ENCODE results near the gene EIF2B5.
A peak's percentile ranks its signal among the peaks of the same experiment; 100 is the strongest.

Gene EIF2B5

DNA sequence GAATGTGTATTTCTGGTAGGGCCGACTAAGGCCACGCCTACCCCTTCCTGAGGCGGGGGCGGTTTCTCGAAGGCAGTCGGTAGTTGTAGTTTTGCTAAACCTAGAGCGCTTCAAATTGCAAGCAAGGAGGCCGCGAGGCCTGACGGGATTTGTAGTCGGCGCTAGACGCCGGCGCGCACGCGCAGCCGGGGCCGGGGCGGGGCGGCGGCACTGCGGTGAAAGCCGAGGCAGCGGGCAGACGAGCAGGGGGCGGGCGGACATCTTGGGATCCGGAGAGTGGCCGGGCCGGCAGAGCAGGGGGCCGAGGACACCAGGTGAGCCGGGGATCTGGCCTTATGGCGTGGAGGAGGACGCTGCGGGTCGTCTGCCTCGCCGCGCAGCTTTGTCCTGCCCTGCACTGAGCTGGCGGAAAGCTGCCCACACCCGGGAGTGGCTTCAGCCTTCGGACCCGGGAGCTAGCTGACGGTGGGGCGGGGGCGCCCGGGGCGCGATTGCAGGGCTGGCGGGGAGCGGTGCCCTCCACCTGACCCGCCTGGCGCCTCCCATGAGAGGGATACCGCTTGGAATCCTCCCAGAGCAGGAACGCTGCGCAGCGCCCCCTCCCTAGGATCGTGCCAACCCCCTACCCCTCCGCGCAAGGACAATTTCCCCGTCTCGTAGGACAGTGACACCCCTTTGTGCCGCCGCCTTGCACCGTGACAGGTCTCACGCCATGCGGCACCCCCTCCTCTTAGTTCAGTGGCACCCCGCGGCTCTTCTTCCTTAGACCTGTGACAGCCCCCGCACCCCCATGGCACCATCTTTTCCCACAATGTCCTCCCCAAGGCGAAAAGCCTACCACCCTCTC lies 39.7 kb downstream of the EIF2B5 start, which contains the start of gene AP2M1:
TSS of gene AP2M1 (plus strand) at position 210 of the 847 bp plus-strand sequence. CDS start 2,139 bp downstream, outside the sequence.
- DNase-seq (ENCODE audit: low spot score) = peak; percentile 99

DNA sequence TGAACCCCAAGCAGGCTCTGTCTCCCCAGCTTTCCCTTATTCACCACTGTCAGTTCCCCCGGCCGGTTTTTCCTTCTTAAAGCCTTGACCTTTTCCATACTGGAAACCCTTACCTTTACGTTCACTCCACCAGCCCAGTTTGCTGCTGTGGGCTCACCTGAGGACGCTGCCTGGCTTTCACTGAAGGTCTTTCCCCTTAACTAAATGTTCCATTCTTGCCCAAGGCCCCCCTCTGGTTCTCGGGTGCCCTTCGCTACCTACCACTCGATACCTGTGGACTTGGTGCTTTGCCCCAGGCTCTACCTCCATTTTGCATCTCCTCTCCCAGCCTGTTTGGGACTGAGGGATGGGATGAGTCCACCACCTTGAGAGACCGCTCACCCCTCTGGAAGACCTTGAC lies 40.3 kb downstream of the EIF2B5 start:
- DNase-seq (ENCODE audit: low spot score) = no peak

DNA sequence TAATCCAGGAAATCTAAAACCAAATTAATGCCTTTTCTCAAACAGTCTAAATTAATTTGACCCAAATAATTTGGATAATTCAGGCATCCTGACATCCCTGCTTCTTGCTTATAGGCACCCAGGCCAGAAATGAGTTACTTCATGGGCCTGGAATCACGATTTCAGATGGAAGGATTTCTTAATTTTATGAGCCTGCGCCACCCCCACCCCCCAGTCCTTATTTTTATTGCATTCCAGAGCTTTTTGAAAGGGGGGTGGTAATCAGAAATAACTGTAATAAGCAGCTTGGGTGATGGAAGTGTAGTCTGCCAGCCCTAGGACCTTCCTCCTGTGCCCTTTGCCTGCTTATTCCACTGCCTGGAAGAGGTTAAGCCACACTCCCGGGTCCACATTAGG lies 40.8 kb downstream of the EIF2B5 start:
- no peak for DNase-seq (ENCODE audit: low spot score)

DNA sequence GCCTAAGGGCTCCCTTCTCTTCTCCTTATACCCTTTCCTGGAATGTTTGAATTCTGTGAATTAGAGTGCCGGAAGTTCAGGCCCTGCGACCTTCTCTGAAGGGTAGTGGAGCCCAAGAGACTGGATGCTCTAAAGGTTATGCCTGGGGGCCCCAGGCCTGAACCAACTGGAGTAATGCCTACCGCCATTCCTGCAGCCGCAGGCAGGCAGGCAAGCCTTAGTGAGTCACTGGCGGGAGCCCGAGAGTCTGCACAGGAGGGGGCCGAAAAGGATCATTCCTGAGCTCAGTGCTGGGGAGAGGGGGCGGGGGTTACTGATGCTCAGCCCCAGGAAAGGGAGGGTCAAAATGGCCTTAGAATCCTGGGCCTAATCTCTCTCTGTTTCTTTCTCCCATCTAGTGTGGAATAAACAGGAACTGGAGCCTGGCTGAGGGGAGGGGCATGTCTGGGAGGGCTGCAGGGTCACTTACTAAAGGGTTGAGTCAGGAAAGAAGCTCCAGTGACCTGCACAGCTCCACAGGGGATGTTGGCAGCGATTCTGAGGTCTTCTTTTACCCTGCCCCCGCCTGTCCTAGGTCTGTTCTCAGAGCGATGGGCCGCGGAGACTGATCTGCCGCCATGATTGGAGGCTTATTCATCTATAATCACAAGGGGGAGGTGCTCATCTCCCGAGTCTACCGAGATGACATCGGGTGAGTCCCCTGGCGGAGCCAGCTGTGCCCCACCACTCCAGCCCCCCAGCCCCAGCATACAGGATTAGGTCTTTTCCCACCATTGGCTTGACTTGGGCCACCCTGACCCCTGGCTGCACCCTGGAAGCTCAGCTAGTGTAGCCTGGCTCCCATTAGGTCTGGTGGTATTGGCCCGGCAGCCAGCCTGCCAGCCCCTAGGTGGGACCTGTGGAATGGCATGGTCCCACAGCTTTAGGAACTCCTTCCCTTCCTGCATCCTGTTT lies 41.5 kb downstream of the EIF2B5 start:
- no peak for DNase-seq (ENCODE audit: low spot score)

DNA sequence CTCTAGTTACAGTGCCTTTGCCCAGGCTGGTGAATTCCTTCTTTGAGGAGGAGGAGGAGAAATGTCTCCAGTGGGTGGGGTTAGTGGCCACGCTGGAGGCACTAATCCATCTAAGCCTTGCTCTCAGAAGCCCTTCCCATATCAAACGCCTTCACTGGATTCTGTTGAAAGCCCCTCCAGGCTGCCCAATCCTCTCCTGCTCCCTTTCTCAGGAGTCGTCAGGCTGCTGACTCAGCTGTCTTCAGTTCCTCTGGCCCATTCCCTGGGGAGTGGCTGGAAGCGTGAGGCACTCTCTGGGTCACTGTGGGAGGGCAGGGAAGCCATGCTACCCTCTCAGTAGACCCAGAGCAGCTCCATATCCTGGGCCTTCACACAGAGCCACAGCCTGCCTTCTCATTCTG lies 42.2 kb downstream of the EIF2B5 start:
- no peak for DNase-seq (ENCODE audit: low spot score)

DNA sequence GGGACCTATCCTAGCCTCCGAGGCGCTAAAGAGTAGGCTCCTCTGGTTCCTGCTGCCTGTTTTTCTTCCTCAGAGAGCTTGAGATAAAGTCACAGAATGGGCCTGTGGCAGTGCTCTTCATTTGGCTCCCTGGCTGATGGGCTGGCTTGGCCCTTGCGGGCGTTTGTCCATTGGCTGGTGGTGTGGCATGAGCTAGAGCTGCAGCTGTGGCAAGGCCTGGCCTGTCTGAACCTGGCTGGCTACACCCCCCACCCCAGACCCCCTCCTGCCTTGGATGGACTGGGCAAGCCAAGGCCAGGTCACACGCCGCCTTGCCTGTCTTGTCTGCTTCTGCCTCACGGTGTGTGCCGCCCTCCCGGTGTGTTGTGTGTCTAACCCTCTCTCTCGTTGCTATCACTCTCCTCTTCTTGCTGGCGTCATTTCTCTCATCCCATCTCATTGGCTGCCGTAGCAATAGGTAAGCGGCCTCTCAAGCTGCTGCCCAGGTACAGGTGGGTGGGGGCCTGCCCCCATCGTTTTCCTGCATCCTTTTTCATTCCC lies 42.7 kb downstream of the EIF2B5 start:
- DNase-seq (ENCODE audit: low spot score) = no peak

DNA sequence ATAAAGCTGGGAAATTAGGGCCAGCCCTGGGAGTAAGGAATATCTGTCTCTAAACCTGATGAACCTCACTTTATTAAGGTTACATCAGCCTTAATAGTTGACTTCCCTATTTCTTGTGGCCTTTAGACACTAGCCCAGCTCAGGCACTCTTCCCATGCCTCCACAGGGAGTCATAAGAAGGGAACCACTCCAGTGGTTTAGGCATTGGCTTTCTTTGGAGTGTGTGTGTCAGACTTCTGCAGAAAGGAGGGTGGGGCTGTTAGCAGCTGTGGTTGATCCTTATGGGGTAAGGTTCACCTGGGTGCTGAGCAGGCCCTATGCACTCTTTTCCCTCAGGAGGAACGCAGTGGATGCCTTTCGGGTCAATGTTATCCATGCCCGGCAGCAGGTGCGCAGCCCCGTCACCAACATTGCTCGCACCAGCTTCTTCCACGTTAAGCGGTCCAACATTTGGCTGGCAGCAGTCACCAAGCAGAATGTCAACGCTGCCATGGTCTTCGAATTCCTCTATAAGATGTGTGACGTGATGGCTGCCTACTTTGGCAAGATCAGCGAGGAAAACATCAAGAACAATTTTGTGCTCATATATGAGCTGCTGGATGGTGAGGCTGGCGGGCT lies 43.5 kb downstream of the EIF2B5 start:
- DNase-seq (ENCODE audit: low spot score) = no peak

DNA sequence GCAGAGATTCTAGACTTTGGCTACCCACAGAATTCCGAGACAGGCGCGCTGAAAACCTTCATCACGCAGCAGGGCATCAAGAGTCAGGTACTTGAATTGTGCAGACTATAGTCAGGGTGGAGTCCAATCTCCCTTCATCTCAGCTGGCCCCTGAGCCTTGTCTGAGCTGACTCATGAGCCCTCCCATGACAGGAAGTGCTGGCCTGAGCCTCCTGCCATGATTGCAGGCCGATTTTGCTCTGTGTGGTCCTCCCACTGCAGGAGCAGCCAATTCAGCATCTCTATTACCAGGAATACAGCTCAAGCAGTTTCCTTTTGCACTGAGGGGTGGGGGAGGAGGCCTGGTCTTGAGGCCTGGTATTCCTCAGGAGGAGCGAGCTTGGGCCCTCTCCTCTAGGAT lies 45.0 kb downstream of the EIF2B5 start:
- no peak for DNase-seq (ENCODE audit: low spot score)

DNA sequence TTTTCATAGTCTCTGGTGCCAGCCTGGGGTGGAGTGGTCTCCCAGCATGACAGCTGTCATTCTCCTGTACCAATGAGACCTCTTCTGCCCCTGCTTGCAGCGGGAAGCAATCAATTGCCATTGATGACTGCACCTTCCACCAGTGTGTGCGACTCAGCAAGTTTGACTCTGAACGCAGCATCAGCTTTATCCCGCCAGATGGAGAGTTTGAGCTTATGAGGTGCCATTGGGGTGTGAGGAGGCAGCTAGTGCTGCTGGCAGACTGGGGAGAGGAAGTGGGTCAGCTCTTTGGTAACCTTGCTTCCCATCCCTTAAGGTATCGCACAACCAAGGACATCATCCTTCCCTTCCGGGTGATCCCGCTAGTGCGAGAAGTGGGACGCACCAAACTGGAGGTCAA lies 46.4 kb downstream of the EIF2B5 start:
- DNase-seq (ENCODE audit: low spot score) = no peak

DNA sequence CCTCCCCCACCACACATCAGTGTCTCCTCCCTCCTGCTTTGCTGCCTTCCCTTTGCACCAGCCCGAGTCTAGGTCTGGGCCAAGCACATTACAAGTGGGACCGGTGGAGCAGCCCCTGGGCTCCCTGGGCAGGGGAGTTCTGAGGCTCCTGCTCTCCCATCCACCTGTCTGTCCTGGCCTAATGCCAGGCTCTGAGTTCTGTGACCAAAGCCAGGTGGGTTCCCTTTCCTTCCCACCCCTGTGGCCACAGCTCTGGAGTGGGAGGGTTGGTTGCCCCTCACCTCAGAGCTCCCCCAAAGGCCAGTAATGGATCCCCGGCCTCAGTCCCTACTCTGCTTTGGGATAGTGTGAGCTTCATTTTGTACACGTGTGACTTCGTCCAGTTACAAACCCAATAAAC lies 48.5 kb downstream of the EIF2B5 start:
- no peak for DNase-seq (ENCODE audit: low spot score)

DNA sequence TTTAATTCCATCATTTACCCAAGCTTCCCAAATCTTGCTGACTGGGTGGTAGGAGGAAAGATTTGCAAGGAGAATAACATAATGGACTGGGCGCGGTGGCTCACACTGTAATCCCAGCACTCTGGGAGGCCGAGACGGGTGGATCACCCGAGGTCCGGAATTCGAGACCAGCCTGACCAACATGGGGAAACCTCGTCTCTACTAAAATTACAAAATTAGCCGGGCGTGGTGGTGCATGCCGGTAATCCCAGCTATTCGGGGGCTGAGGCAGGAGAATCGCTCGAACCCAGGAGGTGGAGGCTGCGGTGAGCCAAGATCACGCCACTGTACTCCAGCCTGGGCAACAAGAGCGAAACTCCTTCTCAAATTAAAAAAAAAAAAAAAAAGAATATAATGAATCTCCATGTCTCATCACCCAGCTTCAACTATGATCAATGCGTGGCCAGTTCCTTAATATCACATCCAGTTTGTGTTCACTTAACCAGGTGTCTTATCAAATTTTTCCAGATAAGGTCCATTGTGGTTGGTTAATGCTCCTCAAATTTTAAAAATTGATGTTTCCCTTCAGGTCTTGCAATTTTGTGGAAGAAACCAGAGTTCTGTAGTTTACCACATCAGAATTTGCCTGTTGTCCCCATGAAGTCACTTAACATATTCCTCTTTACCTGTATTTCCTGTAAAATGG lies 49.5 kb downstream of the EIF2B5 start:
- DNase-seq (ENCODE audit: low spot score) = no peak

DNA sequence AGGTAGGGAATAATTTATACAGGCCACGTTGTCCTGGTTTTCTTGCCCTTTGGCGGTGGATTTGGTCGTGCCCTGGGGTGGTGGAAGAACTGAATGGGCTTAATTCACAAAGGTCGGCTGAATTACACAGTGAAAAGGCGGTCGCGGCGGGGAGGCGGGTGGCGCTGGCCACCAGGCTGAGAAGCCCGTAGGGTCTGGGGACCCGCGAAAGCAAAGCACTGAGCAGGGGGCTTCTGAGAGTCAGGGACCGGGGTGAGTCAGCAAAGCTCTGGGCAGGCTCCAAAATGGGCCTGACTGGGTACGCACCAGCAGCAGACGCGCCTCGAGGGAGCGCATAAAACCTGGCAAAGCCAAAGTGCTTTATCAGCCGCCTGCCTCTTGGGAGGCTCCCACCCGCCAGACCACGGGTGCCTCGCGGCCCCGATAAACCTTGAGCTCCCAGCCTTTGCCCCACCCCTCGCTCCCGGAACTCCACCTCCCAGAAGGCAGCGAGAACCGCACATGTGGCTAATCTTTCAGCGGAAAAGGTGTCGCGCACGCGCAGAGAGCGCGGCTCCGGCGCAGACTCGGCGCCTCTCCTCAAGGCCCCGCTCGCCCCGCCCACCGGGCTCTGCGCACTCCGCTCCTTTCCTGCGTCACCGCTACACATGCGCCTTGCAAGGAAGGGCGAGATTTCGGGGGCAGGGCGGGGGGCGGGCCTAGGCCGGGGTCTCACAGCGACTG lies 50.5 kb downstream of the EIF2B5 start:
- DNase-seq (ENCODE audit: low spot score) = peak; percentile 99

DNA sequence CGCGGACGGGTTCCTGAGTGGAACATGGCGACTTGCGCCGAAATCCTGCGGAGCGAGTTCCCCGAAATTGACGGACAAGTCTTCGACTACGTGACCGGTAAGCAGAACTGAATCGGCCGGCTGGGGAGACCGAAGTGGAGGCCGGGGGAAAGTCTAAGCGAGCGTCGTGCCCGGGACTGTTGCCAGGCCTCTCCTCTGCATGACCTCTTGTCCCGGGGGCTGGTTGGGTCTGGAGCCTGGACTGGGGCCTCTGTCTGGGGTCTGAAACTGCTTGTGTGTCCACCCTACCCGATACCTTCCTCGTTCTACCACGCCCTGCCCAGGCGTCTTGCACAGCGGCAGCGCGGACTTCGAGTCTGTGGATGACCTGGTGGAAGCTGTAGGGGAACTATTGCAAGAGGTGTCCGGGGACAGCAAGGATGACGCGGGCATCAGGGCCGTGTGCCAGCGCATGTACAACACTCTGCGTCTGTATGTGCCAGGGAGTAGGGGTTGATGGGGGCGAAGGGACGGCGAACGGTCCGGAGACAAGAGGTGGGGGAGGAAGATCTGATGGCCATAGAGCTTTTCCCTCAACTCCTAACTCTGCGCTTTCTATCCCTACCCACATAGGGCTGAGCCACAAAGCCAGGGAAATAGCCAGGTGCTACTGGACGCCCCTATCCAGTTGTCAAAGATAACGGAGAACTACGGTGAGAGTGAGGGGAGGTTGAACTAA lies 51.2 kb downstream of the EIF2B5 start, which contains the start of gene ABCF3:
TSS of gene ABCF3 (plus strand) at position 16 of the 718 bp plus-strand sequence. CDS start at position 25, 9 bp downstream.
- no peak for DNase-seq (ENCODE audit: low spot score)

DNA sequence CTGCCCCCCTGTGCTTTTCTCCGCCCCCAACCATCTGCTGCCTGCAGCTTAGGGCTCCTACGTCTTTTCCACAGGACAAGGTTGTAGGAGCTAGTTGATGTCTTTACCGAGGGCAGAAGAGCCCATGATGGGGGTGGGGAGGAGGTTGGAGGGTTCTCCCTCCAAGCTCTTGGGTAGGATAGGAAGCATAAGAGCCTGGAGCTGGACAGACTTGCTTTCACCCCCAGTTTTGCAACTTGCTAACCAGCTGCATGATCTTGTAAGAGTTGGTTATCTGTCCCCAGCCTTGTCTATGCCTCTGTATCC lies 51.7 kb downstream of the EIF2B5 start:
- no peak for DNase-seq (ENCODE audit: low spot score)

DNA sequence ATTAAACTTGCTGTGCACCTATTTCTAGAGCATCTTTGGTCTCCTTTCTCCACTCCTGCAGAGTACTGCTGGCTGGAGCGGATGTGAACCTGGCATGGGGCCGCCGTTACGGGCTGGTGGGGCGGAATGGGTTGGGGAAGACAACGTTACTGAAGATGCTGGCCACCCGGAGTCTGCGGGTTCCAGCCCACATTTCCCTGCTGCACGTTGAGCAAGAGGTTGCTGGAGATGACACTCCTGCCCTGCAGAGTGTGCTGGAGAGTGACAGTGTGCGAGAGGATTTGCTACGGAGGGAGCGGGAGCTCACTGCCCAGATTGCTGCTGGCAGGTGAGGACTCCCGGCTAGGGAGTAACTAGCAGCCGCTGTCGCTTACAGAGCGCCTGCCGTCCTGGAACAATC lies 52.9 kb downstream of the EIF2B5 start:
- DNase-seq (ENCODE audit: low spot score) = no peak

DNA sequence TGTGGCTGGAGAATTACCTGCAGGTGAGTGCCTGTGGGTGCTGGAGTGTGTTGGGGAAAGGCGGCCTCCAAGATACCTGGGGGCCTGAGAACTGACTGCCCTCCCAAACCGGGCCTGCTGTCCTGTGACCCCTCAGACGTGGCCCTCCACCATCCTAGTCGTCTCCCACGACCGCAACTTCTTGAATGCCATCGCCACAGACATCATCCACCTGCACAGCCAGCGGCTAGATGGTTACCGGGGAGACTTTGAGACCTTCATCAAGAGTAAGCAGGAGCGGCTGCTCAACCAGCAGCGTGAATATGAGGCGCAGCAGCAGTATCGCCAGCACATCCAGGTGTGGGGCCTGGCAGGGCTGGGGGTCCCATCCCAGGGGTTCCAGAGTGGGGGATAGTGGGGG lies 54.3 kb downstream of the EIF2B5 start:
- DNase-seq (ENCODE audit: low spot score) = no peak

DNA sequence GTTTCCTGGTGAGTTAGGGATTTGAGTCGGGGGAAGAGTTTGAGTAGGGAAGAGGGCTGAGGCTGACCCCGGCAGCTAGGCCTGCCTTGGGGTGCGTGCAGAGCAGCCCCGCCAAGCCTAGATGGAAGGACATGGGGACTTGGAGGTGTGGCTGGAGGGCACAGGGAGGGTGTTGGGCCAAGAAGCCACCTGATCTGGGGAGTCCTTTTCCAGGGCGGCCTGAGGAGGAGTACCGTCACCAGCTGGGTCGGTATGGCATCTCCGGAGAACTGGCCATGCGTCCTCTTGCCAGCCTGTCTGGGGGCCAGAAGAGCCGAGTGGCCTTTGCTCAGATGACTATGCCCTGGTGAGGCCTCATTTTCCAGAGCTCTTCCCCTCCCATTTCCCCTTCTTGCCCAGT lies 57.7 kb downstream of the EIF2B5 start:
- DNase-seq (ENCODE audit: low spot score) = no peak

DNA sequence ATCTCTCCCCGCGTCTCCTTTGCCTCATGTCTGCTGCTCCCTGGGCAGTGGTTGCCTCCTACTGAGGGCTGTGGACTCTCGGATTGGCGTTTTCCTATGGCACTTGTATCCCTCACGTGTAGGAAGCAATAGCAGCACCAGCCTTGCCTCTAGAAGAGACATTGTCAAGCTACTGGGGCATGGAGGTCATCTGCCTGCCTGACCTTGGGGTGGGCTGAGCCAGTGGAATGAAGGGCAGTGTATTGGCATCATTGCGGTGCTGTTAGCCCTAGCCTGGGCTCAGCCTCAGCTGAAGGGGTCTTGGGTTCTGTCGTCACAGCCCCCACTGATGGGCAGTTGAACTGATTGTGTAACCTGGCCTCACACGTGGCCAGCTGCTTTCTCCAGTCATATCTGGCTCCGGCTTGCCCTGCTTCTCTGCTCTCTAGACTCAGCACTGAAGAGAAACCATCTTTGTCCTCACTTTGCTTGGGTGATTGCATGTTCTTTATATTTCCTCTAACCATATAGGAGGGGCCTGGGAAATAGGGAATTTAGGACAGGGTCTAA lies 58.9 kb downstream of the EIF2B5 start:
- no peak for DNase-seq (ENCODE audit: low spot score)

Data from CD4-positive, alpha-beta T cell treated with Interleukin-15 for 4 hours (primary cell).